GM19372 (cell line): ENCODE measurements around the gene BUD31.
"Not testable (repeated sequence)": the region's sequence is repeated elsewhere in the genome, so short reads cannot be mapped to it uniquely, and the experiment has no call there.

ENCODE experiments used
- ATAC-seq: cut with Tn5 transposase; IDR thresholded peaks from one replicate; pipeline ENCODE4 v1.9.1; 2021; ENCODE audit warnings: mild to moderate bottlenecking, low read depth, moderate library complexity; ENCODE audit not compliant: unreplicated experiment

BUD31 gene

GRCh38 chr7:99380032-99380822 is 28.5 kb upstream of the BUD31 start:
- peak; percentile 36 for ATAC-seq

- ATAC-seq, result peak; percentile 72
Observed at GRCh38 chr7:99380823-99381663, 27.7 kb upstream of the BUD31 start.

- ATAC-seq, result no peak
Observed at GRCh38 chr7:99381664-99382075, 27.1 kb upstream of the BUD31 start.

DNA sequence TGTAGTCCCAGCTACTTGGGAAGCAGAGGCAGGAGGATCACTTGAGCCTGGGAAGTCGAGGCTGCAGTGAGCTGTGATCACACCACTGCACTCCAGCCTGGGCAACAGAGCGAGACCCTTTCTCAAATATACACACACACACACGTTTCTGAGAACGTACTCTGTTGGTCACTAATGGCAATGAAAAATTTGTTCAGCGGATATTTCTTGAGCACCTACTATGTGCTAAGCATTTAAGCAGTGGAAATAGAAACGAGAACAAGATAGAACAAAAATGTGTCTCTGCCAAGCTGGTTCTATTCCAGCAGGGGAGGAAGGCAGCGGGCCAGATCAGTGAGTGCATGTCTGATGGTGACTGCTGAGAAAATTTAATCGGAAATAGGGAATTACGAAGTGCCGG is 25.6 kb upstream of the BUD31 start:
- no peak for ATAC-seq

DNA sequence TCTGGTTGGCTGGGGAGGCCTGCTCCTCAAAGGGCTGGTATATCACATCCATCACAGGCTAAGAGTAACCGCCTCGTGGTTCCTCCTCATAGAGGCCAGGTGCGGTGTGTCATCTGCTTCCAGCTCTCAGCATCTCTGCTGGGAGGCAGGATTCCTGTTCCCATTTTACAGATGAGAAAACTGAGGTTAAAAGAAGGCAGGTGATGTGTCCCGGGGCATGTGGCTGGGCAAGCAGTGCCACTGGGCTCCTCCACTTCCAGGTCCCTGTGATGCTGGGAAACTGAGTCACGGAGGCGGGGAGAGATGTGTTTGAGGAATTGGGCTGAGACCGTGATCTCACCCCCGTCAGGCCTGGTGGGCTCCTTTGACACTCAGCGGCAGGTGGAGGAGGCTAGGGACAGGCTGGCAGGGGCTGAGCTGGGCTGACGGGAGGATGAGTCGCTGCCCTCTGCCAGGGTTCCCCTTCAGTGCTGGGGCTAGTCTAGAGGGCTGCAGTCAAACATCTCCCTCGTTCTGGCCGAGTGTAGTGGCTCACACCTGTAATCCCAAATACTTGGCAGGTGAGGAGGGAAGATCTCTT is 24.9 kb upstream of the BUD31 start:
- no peak for ATAC-seq

GRCh38 chr7:99384523-99384922 is 24.2 kb upstream of the BUD31 start:
- ATAC-seq, result no peak

DNA sequence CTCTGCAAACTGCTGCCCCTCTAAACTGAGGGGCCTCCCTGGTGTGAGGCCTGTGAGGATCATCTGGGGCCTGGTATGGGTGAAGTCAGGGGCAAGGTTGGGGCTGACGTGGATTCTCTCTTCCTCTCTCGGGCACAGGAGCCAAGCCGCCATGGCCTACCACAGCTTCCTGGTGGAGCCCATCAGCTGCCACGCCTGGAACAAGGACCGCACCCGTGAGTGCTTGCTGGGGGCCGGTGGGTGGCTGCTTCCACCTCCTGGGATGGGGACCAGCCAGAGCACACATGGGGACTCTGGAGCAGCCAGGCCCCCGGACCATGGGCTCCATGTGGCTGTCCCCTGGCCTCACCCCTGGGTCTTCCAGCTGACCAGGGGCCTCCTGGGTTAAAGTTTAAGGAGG is 23.2 kb upstream of the BUD31 start:
- ATAC-seq, result no peak

GRCh38 chr7:99386584-99387238 is 22.1 kb upstream of the BUD31 start:
- no peak for ATAC-seq

DNA sequence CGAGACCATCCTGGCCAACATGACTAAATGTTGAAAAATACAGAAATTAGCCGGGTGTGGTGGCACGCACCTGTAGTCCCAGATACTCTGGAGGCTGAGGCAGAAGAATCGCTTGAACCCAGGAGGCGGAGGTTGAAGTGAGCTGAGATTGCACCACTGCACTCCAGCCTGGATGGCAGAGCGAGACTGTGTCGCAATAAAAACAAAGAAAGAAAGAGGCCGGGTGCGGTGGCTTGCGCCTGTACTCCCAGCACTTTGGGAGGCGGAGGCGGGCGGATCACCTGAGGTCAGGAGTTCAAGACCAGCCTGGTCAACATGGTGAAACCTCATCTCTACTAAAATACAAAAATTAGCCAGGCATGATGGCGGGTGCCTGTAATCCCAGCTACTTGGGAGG is 21.5 kb upstream of the BUD31 start:
- not testable (repeated sequence) for ATAC-seq

GRCh38 chr7:99387912-99388311 is 20.9 kb upstream of the BUD31 start:
- no peak for ATAC-seq

DNA sequence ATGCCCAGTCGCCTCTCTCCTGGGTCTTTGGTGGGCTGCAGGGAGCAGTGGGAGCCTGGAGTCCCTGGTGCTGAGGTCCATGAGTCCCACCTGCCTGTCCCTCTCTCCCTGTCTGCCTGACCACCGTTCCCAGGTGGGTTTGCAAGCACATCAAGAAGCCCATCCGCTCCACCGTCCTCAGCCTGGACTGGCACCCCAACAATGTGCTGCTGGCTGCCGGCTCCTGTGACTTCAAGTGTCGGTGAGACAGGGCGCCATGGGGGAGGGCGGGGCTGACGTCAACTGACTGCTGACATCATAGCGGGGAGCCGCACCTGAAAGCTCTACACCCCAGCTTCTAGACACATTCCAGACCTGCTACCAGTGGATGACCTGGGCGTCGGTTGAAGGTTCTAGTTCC is 19.0 kb upstream of the BUD31 start:
- no peak for ATAC-seq

- ATAC-seq, result no peak
Observed at GRCh38 chr7:99390941-99391602, 17.7 kb upstream of the BUD31 start.

DNA sequence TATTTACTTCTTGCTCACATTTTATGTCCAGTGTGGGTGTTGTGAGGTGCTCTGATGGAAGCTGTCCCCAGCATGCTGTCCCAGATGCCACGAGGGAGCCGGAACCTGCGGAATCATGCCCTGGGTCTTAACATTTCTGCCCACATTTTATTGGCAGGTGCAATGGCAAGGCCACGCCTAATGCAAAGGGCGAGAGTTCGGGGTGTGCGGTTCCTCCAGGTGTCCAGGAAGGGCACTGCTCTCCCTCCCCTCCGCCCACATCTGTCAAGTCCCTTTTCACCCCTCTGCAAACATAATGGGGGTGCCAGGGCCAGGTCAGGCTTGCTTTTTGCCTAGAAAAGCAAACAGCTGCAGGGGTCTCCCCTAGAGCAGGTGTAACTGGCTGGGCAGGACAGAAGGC is 16.7 kb upstream of the BUD31 start:
- no peak for ATAC-seq

GRCh38 chr7:99392659-99393354 is 16.0 kb upstream of the BUD31 start:
- ATAC-seq, result peak; percentile 79

GRCh38 chr7:99393355-99394187 is 15.2 kb upstream of the BUD31 start:
- ATAC-seq, result no peak

GRCh38 chr7:99394188-99394502 is 14.6 kb upstream of the BUD31 start:
- ATAC-seq, result no peak

DNA sequence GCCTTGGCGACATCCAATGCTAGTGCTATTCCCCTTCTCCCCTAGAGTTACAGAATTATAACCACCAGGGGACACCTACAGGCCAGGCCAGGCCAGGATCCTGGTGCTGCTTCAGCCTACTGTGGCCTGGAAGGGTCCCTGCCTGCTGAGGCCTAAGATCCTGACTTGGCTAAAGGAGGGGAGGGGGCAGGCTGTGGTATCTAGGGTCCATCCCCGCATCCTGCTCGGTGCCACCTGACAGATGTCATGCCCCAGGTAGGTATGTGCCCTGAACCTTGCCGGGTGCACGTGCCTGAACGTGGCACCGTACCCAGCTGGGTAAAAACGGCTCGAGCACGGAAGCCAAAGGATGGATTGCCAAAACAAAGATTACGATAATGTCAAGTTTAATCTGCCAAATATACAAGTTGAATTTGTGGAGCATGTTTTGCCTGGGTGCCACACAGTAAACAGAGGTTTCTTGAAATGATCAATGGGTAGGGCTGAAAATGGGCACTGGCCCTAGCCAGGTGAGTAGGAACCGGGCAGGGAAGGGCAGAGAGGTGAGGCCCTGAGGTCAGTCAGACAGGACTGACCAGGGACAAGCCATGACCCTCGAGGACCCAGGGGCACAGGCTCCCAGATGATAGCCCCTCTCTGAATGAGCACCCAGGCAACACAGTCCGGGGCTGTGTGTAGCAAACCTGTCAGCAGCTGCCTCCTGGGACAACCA is 13.0 kb upstream of the BUD31 start:
- no peak for ATAC-seq
